DMS 273 (cell line): Measurements from ENCODE around the gene ASTN2.

Source experiments
- DNase-seq: peaks from one replicate; lab custom pipeline; 2025; ENCODE audit not compliant: unreplicated experiment; lab: John Stamatoyannopoulos, UW

The ASTN2 gene

DNA sequence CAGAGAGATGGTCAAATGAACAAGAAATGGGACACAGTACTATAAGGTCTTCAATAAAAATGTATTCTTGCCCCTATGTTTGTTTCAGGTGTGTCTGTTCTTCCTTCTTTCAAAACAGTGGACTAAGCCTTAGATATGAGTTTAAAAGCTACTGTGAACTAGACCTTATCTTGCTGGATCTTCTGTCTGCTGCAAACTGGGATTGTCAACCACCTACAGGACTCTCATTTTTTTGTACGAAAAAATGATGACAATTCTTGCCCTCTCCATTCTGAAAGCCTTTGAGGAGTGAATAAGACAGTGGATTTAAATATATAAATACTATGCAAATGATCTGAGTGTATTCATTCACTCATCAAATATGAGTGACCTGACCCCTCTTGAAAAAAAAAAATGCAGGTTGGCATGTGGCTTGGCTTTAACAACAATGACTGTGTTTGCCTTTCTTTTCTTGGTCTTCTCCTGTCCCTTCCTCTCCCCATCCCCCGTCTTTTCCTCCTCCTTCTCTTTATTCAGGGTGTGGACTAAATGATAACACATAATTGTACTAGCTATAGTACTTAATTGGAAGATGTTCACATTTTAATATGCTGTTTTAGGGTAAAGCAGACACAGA is 963.2 kb downstream of the ASTN2 start:
- DNase-seq = no peak

DNA sequence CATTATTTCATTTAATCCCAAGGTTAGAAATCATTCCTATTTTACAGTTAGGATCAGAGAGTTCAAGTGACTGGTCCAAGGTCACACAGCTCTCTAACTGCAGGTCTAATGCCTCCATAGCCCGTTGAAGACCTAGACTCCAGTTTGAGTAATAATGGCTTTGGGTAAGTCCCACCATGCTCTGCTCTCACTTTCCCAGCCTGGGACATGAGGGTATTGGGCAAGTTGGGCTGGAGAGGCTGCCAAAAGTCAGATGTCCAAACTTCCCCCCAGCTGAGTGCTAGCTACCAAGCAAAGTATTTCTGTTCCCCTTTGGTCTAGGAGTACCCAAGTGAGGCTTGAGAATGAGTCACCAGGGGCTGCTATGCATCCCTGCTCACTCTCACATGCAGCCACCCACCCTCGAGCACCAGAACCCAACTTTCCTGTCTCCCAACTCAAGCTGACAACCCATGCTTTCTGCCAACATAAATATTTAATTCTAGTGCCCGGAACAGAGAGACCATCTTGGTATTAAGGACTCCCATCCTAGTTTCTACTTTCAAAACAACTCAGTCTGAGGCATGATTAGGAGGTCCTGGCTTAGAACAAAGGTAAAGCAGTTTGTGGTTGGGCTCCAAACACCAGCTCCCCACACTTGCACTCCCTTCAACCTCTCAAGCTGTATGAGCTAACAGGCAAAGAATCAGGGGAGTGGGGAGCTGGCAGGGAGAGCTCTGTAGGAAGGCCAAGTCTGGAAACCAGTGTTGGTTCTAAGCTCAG is 964.3 kb downstream of the ASTN2 start:
- no peak for DNase-seq

DNA sequence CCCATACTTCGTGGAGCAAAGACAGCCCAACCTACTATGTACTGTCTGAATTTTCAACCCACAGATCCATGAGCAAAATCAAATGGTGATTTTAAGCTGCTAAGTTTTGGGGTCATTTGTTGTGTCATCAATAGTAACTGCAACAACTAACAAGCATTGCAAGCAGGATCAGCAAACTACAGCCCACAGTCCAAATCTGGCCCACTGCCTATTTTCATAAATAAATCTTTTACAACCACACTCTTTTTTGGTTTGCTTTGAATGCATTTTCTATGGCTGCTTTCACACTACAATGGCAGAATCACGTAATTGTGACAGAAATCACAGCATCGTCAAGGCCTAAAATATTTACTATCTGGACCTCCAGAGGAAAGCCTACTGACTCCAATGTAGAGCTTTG is 964.9 kb downstream of the ASTN2 start:
- DNase-seq = no peak

DNA sequence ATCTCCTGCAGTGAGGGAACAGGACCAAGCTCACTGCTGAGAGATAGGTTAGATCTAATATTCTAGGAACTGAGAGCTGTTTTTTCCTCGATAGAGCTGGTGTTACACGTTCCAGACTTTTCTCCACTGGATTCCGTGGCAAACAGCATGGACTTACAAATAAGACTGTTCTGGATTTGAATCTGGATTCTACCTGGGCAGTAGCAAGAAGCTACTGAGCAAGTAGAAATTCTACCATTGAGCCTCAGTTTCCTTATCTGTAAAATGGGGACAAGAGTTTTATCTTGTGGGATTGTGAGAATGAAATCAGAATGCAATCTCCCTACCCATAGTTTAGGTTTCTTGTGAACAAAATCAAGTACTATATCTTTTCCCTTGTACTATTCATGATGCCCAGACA is 966.4 kb downstream of the ASTN2 start:
- DNase-seq = no peak

DNA sequence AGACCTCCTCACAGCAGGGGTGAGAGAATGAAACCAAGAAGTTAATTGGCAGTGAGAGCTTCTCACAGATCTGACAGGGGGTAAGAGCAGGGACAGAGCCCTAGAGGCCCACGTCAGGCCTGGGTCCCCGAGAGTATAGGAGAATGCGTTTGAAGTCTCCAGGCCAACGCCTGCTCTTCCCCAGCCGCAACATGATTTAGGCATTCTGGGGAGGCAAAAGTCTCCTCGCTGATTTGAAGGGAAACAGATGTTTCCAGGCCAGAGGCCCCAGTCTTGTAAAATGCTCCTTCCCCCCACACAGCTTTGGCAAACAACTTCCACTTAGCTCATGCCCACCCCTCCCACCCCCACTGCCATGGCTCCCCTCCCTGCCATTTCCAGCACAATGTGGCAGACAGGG is 966.9 kb downstream of the ASTN2 start:
- no peak for DNase-seq

DNA sequence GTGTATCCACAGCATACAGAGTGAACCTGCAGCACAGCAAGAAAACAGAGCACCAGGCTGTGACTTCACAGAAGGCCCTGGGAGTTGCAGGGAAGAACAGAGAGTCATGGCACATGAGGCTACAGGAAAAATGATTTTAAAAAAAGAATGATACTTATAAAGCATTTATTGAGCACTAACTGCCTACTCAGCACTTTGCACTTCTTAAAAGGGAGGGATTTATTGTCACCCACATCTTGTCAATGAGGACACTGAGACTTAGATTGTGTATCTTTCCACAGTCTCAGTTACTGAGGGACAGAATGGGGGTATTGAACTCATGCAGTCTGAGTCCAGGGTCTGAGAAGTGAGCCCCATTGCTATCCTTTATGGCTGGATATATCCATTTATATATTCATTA is 972.3 kb downstream of the ASTN2 start:
- DNase-seq = no peak

DNA sequence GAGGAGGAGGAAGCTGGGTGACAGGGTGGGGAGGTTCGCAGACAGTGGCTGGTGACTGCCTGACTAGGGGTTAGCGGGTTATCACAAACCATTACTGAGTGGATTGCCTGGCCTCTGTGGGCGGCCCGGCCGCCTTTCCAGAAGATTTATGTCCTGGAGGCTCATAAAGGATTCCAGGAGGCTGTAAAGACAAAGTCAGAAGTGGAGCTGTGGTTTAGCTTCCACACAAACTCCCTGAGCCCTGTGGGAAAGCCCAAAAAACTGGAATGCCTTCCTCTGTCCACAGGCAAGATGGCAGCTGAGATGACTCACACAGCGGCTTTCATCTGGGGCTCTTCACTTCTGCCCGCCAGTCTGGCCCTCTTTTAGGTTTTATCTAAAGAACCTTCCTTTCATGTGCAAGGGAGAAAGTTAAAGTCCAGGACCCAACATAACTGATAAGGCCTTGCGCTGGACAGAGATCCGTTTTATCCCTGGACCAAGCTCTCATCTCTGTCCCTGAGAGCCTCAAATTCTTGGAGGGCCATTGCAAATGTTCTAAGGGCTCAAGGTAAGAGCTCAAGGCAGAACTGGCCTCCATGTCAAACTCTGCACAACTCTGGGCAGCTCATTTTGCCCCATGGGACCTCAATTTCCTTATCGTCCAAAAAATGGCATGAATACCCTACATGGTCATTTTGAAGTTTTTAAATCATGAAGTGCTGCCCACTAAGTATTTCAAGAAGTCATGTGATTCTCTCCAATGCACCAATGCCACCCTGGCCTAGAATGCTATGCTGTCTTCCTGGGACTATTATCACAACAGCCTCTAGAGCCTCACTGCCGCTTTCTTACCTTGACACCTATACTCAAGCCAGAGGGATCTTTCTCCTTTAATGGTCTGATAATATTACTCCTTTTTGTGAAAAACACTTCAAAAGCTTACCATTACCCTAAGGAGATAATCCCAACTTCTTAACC is 977.2 kb downstream of the ASTN2 start:
- DNase-seq = no peak

DNA sequence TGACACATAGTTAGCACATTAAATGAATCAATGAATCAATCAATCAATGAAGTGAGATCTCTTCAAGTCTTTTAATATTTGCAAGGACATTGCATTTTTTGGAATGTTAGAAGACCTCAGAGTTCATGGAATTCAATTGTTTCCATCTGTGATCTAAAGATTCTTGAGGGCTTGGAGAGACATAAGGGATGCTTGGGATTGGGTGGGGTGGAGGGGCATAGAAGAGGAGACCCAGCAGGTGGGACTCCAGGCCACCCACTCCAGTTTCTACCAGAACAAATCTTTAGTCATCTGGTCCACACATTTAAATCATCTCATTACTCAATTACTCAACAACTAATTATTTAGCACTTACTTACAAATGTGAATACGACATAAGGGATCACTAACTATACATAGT is 978.7 kb downstream of the ASTN2 start:
- DNase-seq = no peak

DNA sequence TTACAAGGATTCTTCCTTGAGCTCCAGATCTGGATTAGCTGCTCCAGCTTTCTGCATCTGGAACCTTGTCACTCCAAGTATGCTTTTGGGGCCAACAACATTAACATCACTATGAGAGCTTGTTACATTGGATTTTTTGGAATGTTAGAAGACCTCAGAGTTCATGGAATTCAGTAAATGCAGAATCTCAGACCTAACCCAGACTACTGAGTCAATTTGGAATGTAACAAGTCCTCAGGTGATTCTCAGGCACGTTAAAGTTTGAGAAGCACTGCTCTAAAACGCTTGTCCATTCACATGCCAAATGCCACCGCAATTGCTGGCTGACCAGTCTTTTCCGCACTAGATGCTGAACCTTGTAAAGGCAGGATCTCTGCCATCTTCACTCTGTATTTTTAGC is 979.2 kb downstream of the ASTN2 start:
- no peak for DNase-seq

DNA sequence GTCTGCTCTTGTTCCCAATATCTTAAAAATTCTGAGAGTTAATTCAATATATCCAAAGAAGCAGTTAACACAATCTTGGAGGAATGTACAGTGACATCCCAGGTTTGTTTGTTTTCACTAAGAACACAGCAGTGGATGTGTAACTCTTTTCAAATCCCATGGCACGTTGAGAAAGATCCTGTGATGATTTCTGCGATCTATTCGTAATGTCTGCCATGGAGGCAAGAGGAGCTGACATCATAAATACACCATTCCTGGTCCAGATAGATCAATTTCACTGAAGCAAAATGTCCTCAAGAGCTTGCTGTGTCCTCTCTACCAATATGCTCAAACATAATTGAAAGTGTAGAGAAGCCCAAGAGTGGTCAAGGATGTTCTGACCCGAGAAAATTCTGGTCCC is 980.5 kb downstream of the ASTN2 start:
- no peak for DNase-seq

DNA sequence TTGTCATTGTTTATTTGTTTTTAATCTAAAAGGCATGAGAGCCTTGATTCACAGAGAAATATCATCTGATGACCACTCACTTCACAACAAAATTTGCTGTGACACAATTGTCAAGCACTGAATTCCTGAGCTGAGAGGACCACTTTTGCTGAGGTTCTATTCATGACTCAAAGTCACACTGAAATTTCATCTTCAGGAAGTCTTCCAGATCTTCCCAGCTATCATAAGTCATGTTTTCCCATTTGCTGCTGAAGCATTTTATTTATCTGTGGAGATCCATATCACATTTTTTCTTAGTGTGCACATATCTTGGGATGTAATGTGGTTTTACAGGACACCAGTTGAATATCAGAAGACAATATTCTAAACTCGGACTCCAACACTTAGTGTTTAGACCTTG is 982.8 kb downstream of the ASTN2 start:
- no peak for DNase-seq

DNA sequence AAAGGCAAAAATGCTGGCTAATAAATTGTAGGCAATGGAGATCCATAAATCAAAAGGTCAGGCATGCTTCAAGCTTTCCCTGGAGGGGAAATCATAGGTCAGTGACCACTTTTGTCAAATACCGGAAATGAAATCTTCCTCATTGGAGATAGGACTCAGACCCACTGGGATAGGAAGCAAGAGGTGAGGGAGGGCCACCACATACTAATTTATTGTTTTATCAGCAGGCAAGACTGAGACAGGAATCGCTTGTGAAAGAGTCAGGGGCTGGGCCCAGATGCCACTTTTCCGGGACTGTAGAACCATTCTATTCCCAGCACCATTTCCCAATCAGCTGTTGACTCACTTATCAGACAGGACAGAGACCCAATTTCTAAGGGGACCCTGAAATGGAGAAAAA is 984.0 kb downstream of the ASTN2 start:
- DNase-seq = no peak

DNA sequence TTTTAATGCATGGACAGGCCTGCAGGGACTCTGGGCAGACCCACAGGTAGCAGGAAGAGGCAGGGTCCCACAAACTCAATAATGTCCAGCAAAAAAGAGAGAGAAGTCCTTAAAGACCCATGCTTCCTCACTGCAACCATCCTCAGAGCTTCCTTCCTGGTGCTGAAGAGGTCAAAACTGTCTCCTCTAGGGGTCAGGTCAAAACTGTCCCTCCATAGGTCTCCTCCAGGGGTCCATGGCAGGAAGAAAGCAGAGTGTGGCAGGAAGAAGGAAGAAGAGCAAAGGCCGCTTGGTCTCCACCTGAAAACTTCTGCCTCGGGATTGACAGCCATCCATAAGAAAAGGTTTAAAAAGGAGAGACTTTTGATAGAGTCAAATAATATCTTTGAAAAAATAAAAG is 989.6 kb downstream of the ASTN2 start:
- no peak for DNase-seq

DNA sequence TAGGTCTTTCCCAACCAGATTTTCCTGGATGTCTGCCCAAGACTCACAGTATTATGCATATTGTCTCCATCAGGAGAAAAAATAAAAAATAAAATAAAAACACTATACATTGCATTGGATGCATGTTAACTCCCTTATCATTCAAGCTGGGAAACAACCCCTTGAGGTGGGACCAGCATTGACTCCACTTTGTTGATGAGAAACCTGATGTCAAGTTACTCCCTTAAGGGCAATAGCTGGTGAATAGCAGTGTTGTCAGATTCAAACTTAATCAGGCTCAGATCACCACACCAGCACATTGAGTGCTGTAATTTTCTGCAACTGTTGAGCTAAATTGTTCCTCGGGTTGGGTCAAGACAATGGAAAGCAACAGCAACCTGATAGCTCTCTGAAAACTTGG is 991.7 kb downstream of the ASTN2 start:
- DNase-seq = no peak

DNA sequence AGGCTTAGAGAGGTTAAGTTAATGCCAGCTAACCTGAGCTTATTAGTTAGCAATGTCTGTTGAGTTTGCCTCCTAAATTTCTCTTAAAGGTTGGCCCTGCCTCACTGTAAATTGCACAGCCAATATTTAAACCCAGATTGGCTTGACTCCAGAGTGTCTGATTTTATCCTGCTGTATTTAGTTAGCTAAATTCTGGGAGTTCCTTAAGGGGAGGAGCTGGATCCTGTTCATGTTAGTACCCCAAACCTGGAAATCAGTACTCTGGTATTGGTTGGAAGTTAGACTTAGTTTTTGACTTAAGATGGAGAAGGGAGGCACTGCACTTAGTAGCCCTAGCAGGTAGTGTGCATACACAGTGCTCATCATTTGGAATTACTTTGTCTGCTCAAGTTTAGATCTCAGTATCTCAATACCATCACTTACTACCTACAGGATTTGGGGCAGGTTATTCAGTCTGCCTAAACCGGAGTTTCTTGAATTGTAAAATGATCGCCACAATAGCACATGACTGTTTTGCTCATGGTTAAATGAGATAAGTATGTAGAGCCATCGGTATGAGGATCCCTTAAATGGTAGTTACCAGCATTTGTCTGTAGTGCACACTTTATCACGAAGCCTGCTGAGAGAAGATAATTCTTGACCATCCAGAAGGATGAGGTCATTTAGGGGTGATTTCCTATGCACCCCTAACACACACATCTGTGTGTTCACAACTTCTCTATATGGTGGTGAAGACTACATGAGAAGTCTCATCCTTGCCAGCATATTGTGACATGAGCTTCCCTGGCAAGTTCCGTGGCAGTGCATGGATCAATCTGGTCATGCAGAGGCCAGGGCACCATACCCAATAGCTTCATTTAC is 992.5 kb downstream of the ASTN2 start:
- DNase-seq = no peak

DNA sequence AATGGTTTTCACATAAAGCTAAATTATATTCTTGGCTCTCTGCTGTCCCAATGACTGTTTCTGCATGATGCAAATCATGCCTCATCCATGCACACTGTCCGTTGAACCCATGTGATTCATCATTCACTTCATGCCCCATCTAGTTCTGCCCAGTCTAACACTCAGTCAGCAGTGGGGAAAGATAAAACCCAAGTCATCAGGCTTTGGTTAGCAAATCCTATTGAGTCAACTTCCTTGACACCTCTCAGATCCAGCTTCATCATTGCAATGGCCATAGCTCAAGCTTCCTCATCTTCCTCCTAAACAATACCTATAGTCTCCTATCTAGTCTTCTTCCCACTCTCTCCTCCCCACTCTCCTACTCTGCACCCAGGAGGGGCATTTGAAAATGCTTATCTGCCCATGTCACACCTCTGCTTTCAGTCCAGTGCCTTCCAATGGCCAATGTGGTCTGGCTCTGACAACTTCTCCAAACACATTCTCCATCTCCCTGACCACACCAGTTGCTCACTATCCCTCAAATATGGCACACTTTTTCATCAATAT is 993.8 kb downstream of the ASTN2 start:
- no peak for DNase-seq

DNA sequence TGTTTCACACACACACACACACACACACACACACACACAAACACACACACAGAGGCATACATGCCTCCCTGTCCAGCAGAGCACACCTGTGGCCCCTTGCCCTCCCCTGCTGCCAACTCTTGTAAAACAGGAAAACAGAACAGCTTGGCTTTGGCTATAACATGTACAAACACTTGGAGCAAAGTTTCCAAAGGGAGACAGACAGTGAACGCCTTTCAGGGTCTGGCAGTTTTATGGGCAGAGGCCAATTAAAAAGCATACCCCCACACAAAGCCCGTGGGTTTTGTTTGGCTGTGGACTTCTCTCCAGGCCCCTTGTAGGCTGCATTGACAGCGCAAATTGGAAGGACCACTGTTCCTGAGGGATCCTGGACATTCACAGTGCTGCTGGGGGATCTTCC is 995.7 kb downstream of the ASTN2 start:
- no peak for DNase-seq

DNA sequence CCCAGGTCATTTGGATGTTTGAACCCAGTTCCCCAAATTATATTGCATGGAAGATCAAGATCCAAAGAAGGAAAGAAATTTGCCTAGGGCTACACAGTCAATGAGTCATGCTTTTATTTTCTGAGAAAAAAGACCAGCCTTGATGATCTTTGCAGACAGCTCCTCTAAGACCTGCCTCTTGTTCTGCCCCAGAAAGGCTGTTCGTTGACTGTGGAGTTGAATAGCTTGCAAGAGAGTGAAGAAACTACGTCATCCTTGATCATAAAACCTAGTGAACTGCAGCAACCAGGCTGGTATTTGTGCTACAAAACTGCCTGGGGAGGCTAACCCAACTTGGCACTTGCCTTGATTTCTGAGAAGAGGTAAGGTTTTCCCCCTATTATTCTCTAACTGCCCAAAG is 997.4 kb downstream of the ASTN2 start:
- no peak for DNase-seq

DNA sequence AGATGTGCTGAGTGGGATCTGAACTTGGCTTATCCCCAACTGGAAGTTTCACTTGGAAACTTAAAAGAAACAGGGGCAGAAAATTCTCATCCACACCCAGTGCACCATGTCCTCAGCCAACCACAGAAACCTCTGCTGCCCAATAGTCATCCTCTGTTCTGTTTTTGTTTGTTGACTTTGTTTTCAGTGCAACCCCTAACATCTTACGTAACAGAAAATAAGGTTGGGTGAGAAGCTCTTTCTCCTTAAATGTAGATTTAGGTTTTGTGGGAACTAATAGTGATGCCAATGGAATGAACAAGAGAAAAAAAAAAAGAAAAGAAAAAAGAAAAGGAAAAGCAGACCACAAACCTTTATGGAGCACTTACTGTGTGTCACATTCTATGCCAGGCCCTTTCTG is 998.4 kb downstream of the ASTN2 start:
- no peak for DNase-seq

DNA sequence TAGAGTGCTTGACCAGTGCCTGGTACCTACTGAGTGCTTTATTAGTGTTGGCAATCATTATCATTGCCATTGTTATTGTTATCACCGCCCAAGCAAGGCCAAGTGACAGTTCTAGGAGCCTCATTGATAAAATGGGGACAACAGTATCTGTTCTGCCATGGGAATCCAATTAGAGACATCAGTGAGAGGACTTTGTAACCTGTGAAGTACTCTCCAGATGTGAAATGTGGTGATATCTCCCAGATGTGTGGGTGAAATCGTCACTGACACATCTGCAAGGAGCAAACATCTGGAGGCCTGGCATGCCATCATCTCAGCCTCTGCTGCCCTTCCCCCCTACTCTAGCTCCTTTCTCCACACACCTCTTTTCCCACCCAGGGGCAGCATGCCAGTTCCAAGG is 1000.5 kb downstream of the ASTN2 start:
- DNase-seq = no peak

DNA sequence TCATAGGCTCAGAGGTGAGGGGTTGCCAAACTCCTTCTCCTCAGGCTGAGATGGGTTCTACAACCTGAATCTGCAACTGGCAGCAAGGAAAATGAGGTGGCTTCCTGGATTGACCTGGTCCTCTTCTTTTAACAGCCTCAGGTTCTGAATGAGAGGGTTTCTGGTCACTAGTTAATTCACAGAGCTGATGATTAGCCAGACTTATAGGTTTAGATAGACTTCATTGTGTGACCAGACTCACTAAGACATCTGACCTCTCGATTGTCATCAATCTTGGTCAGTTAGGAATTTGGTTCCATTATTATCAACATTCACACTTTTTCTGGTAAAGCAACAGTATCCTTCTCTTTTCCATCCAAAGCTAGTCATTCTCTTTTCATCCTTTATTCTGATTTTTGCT is 1003.4 kb downstream of the ASTN2 start:
- no peak for DNase-seq
